Endometrial microvascular endothelial cells (primary cell): ENCODE measurements around the gene RNF207. TPM values are rescaled to one million over a fixed set of nuclear protein-coding genes. Genes with fewer than 3 reads are reported as not detected.

Experiments
- in situ Hi-C: cut with HindIII; loops from 2 replicates; pipeline ENCODE4 v1.10.0; 2017; ENCODE audit warnings: low sequenced_read_pairs, low pct_unique_long_range_greater_than_20kb; ENCODE audit errors: inconsistent ontology term
- total RNA-seq: library from RNA; depleted of rRNA; stranded (reverse); fragments of >200 nt; gene quantifications from one replicate; pipeline ENCODE4 v1.2.3, GENCODE V29; 2015; ENCODE audit errors: inconsistent ontology term

Gene RNF207
- total RNA-seq, 1 donor from 2014 or later: 13.6 TPM

DNA sequence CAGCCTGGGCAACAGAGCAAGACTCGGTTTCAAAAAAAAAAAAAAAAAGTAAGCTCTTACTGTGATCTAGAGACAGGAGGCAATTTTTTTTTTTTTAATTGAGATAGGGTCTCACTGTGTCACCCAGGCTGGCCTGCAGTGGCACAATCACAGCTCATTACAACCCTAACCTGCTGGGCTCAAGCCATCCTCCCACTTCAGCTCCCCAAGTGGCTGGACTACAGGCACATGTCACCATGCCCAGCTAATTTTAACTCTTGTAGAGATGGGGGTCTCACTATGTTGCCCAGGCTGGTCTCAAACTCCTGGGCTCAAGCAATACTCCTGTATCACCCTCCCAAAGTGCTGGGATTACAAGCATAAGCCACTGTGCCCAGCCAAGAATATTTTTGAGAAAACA is 14.0 kb upstream of the RNF207 start:
- in situ Hi-C loops: no loop called here

DNA sequence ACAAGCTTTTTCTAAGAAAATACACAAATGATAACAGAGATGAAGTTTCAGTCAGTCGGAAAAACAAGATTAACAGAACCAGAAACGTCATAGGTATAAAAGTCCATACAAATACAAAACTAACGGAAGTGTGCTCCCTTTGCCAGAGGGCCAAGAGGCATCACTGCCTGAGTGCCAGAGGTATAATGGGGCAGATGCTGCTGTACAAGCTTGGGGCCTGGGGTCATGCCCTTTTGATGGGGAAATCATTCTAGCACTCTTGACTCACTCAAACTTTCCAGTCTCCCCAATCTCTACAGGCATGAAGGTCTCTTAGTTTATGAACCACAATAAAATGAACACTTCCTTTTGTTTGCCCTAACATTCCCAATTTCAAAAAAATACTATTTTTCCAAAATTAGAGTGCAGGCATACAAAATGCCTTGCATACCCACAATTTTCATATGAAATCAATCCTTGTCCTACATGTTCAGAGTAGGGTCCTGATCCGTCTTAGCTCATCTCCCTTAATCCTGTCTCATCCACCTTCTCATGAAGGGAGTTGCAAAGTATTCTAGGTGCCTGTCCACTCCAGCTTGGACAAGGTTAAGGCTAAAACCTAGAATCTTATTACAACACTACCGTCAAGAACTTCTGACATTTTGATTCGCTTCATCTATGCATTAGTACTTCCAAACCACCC is 8.0 kb upstream of the RNF207 start:
- in situ Hi-C loops: no loop called here

- in situ Hi-C loops: no loop called here
These were observed 7.1 kb upstream of the RNF207 start for GRCh38 chr1:6198646-6199297.

DNA sequence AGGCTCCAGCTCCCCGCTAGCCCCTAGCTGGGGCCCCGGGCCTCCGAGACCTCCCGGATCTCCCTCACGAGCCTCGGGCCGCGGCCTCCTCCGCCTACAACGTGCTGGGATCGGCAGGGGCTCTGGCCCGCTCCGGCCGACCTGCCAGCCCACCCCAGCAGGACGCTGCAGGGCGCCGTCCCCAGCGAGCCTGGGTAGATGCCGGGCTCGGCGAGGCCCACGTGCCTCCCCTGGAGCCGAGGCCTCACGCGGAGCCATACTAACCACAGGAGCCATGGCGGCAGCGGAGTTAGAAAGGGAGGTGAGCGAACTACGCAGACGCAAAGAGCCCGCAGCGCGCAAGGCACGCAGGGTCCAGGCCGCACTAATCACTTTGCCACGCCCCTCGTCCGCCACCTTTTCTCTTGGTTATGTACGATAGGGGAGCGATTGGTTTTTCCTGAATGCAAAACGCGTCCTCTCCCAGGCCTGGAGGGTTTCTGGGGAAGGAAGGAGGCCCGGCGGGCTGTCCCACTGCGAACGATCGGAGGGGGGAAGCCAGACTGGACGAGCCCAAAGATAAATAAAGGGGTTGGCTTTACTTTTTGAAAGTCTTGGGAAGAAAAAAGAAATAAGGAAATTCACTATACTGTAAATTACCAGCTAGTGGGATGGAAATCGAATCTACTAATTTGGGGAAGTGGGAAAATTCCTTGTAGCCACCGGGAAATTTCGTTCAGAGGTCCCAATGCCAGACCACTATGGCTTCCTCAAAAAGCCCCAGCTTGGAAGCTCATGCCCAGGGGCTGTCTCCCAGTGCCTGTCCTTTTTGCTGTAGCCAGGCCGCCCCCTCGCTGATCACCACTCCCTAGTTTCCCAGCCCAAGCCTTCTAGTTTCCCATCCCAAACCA is 6.4 kb upstream of the RNF207 start, which contains the start of gene RPL22:
RPL22 (minus strand) TSS at position 298 of the 890 bp plus-strand sequence; CDS start at position 276, 22 bp downstream.
- in situ Hi-C loops: no loop called here

GRCh38 chr1:6200188-6200809 is 5.6 kb upstream of the RNF207 start:
- in situ Hi-C loops: no loop called here

DNA sequence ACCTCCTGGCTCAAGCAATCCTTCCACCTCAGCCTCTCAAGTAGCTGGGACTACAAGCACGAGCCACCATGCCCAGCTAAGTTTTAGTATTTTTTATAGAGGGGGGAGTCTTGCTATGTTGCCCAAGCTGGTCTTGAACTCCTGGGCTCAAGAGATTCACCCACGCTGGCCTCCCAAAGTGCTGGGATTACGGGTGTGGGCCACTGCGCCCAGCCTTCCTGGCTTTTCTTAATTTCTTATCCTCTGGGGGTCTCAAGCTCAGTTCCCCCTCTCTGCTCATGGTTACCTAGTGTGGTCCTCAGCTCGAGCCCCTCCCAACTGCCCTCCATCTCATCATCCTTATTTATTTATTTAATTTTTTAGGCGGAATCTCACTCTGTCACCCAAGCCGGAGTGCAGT is 3.7 kb upstream of the RNF207 start:
- in situ Hi-C loops: no loop called here

- in situ Hi-C loops: no loop called here
These were observed 569 bp downstream of the RNF207 start for GRCh38 chr1:6206520-6206855.

DNA sequence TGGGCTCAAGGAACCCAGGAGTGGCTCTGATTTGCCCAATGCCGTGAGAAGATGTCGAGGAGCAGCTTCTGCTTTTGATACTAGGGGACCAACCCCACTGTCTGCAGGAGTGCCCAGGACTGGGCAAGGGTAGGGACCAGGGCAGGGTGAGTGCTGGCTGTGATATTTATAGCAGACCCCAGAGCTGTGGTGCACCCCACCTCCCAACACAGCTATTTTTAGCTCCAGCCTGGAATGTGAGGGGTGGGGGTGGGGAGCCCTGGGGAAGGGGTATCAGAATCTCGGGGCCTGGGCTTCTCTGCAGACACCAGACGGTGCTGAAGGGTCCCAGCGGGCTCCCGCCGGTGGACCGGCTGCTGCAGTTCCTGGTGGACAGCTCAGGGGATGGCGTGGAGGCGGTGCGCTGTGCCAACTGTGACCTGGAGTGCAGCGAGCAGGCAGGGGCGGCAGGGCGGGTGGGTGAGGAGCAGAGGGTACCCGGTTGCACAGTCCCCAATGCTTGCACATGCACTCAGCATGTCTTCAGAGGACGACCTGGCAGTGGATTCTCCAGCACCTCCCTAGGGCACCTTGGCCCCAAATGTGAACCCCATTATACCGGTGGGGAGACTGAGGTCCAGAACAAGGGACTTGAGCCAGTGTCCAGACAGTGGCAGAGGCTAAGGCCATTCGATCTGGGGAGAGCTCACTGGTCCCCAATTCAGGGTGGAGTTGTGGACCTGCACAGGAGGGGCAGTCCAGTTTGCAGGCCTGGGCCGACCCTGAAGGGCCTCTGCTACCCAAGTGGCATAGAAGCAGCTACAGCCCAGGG is 1.4 kb downstream of the RNF207 start:
- in situ Hi-C loops: no loop called here

- in situ Hi-C loops: no loop called here
These were observed 2.0 kb downstream of the RNF207 start for GRCh38 chr1:6207921-6208320.

- in situ Hi-C loops: no loop called here
These were observed 3.1 kb downstream of the RNF207 start for GRCh38 chr1:6208723-6209660.

DNA sequence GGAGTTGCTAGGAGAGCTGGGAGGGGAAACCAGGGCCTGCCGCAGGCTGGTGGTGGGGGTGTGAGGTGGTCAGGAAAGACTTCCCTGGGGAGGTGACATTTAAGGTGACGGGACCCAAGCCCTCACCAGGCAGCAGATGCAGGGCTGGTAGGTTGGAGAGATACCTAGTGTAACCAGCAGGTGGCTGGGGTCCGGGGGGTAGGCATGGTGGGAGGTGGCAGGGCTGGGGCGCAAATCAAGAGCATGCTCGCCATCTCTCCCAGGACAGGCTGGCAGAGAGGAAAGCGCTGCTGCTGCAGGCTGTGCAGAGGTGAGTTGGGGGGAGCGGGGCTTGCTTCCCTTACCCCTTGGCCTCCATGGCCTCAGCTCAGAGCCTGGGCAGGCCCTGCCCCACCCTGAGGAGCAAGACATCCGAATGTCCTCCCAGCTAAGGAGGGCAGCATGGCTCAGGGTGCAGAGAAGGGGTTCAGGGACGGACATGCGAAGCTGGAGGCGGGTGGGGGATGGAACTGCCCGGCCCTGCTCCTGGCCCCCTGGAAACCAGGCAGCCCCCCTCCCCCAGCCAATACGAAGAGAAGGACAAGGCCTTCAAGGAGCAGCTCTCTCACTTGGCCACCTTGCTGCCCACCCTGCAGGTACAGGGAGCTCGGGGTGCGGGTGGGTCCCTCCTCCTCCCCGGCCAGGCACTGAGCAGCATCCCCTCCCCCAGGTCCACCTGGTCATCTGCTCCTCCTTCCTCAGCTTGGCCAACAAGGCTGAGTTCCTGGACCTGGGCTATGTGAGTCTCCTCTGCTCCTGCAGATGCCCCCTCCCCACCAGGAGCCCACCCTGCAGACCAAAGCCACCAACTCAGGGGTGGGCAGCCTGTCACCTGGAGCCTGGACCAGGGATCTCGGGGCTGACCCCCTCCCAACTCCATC is 4.0 kb downstream of the RNF207 start:
- in situ Hi-C loops: no loop called here

DNA sequence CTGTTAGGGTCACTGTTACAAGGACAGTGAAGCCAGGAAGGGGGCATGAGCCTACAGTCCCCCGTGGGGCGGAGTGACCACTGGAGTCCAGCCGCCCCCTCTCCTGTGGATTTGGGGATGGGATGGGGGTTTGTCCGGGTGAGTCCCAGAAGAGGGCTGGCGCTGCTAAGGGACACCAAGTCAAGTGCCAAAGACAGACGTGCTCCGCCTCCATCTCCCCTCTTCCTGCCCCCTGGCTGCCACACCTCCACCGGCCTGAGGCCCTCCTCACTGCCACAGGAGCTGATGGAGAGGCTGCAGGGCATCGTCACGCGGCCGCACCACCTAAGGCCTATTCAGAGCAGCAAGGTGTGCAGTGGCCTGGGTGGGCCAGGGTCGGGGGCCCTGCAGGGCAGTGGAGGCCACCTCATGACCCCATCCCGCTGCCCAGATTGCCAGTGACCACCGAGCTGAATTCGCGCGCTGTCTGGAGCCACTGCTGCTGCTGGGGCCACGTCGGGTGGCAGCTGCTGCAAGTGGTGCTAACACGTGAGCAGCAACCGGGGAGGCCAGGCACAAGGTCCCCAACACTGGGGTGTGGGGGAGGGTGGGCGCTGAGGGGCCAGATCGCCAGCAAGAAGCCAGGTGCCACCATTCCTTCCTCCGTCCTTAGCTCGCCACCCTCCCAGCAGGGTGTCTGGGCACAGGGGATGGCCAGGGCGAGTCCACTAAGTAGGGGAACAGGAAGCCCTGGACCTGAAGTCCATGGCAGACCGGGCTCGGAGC is 4.9 kb downstream of the RNF207 start:
- in situ Hi-C loops: no loop called here

DNA sequence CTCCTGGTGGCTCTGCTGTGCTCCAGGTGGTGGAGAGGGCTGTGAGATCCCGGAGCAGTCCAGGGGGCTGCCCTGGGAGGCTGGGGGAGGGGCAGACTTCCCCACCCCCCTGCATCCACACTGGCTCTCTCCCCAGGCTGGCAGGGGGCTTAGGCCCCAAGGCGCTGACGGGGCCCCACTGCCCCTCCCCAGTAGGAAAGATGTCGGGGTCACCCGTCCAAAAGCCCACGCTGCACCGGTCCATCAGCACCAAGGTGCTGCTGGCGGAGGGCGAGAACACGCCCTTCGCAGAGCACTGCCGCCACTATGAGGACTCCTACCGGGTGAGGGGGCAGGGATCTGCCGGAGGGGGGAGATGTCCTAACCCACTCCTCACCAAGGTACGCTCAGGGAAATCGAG is 5.8 kb downstream of the RNF207 start:
- in situ Hi-C loops: no loop called here

GRCh38 chr1:6212193-6212959 is 6.5 kb downstream of the RNF207 start:
- in situ Hi-C loops: no loop called here
